ENCODE data around the gene WDR41. TPM values are rescaled to one million over a fixed set of nuclear protein-coding genes. Genes with fewer than 3 reads are reported as not detected.
"Not testable (repeated sequence)": the region's sequence is repeated elsewhere in the genome, so short reads cannot be mapped to it uniquely, and the experiment has no call there.

Gene WDR41
- 10 to 100 TPM; 35.4 to 67.1 (median 40.4) TPM for total RNA-seq

GRCh38 chr5:77491783-77492652 is at the start of gene WDR41:
TSS of gene WDR41 (minus strand) at chr5:77492316. CDS start at chr5:77492220, 96 bp downstream.
- TF ChIP-seq CTCF (IDR thresholded peaks at IDR 0.05), result peak in 1 of 3 donors; percentile 94
- ATAC-seq (ENCODE audit: low FRiP score) (peak; percentile 97), DNase-seq (ENCODE audit: low spot score) (peak; percentile 65)

- DNase-seq (ENCODE audit: low spot score), result no peak
- no peak for TF ChIP-seq CTCF (IDR thresholded peaks at IDR 0.05)
- ATAC-seq (ENCODE audit: low FRiP score), result no peak
Observed at GRCh38 chr5:77531297-77531696, 39.2 kb upstream of the WDR41 start.

GRCh38 chr5:77518304-77518703 is 26.2 kb upstream of the WDR41 start:
- TF ChIP-seq CTCF (IDR thresholded peaks at IDR 0.05), result no peak
- DNase-seq (ENCODE audit: low spot score), result no peak

GRCh38 chr5:77514457-77514856 is 22.3 kb upstream of the WDR41 start:
- ATAC-seq (ENCODE audit: low FRiP score) (no peak), DNase-seq (ENCODE audit: low spot score) (no peak)
- no peak for TF ChIP-seq CTCF (IDR thresholded peaks at IDR 0.05)

More at GRCh38 chr5:77518304-77518703, 26.2 kb upstream of the WDR41 start:
- ATAC-seq (ENCODE audit: low FRiP score), result no peak

- ATAC-seq (ENCODE audit: low FRiP score) (no peak), DNase-seq (ENCODE audit: low spot score) (no peak)
- no peak for TF ChIP-seq CTCF (IDR thresholded peaks at IDR 0.05)
Observed at GRCh38 chr5:77513321-77513720, 21.2 kb upstream of the WDR41 start.

GRCh38 chr5:77501132-77501531 is 9.0 kb upstream of the WDR41 start:
- DNase-seq (ENCODE audit: low spot score); ATAC-seq (ENCODE audit: low FRiP score): not testable (repeated sequence)

GRCh38 chr5:77499973-77500372 is 7.9 kb upstream of the WDR41 start:
- no peak for TF ChIP-seq CTCF (IDR thresholded peaks at IDR 0.05)
- ATAC-seq (ENCODE audit: low FRiP score) (no peak), DNase-seq (ENCODE audit: low spot score) (no peak)

Measured in omental fat pad (tissue), 4 donors.